OCI-LY3 (cell line): ENCODE data around the gene ARHGEF4.

Experiments used
- H2AFZ ChIP-seq: fragments of 200-600, 300-600 bp; shearing (Covaris generic); 2 replicates; pipeline ENCODE4 v1.6.0; 2014; ENCODE audit warnings: antibody characterized with exemption, low read depth, low read length
- H3K27ac ChIP-seq: fragments of 200-600, 300-600 bp; sonication (generic); 2 replicates; pipeline ENCODE4 v1.5.1; 2014; ENCODE audit warnings: mild to moderate bottlenecking, low read length, moderate library complexity, mixed read lengths
- H3K27me3 ChIP-seq: fragments of 200-600, 300-600 bp; sonication (generic); 2 replicates; pipeline ENCODE4 v1.6.1; 2014; ENCODE audit warnings: low read depth, low read length, mixed read lengths
- H3K36me3 ChIP-seq: fragments of 200-600, 300-600 bp; sonication (generic); replicated peaks from 2 replicates; pipeline ENCODE3; 2014; ENCODE audit warnings: low read depth, low read length, mixed read lengths
- H3K4me1 ChIP-seq: fragments of 300-600, 200-600 bp; sonication (generic); 2 replicates; pipeline ENCODE4 v1.6.1; 2014; ENCODE audit warnings: low read length, mixed read lengths
- H3K4me2 ChIP-seq: fragments of 200-600, 300-600 bp; sonication (generic); 2 replicates; pipeline ENCODE4 v1.6.1; 2014; ENCODE audit warnings: low read length, mixed read lengths
- H3K4me3 ChIP-seq: fragments of 300-600, 200-600 bp; sonication (generic); 2 replicates; pipeline ENCODE4 v1.5.1; 2014; ENCODE audit warnings: antibody characterized with exemption, mild to moderate bottlenecking, low read length, moderate library complexity
- H3K79me2 ChIP-seq: fragments of 300-600, 200-600 bp; shearing (Covaris generic); 2 replicates; pipeline ENCODE4 v1.6.1; 2014; ENCODE audit warnings: mild to moderate bottlenecking, low read length, mixed read lengths
- H3K9ac ChIP-seq: fragments of 300-600, 200-600 bp; shearing (Covaris generic); 2 replicates; pipeline ENCODE4 v1.6.0; 2014; ENCODE audit warnings: mild to moderate bottlenecking, low read length, moderate library complexity
- H3K9me3 ChIP-seq: fragments of 200-600, 300-600 bp; shearing (Covaris generic); 2 replicates; pipeline ENCODE4 v1.6.1; 2014; ENCODE audit warnings: low read length, mixed read lengths; ENCODE audit not compliant: insufficient read depth
- H4K20me1 ChIP-seq: fragments of 200-600, 300-600 bp; sonication (generic); 2 replicates; pipeline ENCODE4 v1.6.1; 2016; ENCODE audit warnings: low read length, mixed read lengths; ENCODE audit not compliant: insufficient read depth
- EZH2phosphoT487 ChIP-seq: fragments of 200-600 bp; shearing (Covaris generic); IDR thresholded peaks from 2 replicates; pipeline ENCODE4 v1.6.1; 2018; ENCODE audit warnings: antibody characterized with exemption, mixed run types, low read depth
- TF ChIP-seq, protein P1 (sequence below): fragments of 200-600, 300-600 bp; sonication (generic); IDR thresholded peaks from 2 replicates; pipeline ENCODE4 v1.5.1; 2014; ENCODE audit warnings: antibody characterized with exemption, low read length, low read depth

ARHGEF4 gene

DNA sequence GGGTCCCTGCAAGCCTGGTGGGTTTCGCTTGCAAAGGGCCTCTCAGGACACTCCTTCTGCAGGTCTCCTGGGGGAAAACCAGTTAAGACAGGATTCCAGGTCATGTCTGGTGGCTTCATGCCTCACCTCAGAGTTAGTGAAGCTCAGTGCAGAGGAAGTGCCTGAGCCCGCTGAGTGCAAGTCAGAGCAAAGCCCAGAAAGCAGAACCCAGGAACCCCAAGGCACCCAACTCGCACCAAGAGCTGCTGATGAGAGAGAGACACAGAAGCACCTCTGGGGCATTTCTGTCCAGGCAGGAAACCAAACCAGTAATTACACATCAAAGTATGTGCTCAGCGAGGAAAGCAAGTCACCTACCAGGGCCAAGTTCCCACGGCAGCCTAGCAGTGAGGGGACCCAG, 78.4 kb downstream of the ARHGEF4 start:
- no peak overlapping the region for H2AFZ ChIP-seq
- no peaks in the 10 kb centered on the region for H3K4me1 ChIP-seq
- no peak overlapping the region for H3K9ac ChIP-seq
- no peak overlapping the region for H3K4me3 ChIP-seq
- no peaks in the 10 kb centered on the region for H3K36me3 ChIP-seq
- H3K27ac ChIP-seq: no peak overlapping the region
- no peaks in the 10 kb centered on the region for H4K20me1 ChIP-seq
- H3K9me3 ChIP-seq: no peaks in the 10 kb centered on the region
- no peak overlapping the region for H3K4me2 ChIP-seq
- TF ChIP-seq, protein P1, sequence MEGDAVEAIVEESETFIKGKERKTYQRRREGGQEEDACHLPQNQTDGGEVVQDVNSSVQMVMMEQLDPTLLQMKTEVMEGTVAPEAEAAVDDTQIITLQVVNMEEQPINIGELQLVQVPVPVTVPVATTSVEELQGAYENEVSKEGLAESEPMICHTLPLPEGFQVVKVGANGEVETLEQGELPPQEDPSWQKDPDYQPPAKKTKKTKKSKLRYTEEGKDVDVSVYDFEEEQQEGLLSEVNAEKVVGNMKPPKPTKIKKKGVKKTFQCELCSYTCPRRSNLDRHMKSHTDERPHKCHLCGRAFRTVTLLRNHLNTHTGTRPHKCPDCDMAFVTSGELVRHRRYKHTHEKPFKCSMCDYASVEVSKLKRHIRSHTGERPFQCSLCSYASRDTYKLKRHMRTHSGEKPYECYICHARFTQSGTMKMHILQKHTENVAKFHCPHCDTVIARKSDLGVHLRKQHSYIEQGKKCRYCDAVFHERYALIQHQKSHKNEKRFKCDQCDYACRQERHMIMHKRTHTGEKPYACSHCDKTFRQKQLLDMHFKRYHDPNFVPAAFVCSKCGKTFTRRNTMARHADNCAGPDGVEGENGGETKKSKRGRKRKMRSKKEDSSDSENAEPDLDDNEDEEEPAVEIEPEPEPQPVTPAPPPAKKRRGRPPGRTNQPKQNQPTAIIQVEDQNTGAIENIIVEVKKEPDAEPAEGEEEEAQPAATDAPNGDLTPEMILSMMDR: no peak
- TF ChIP-seq EZH2phosphoT487: no peak
- H3K27me3 ChIP-seq: no peaks in the 10 kb centered on the region
- no peaks in the 10 kb centered on the region for H3K79me2 ChIP-seq

DNA sequence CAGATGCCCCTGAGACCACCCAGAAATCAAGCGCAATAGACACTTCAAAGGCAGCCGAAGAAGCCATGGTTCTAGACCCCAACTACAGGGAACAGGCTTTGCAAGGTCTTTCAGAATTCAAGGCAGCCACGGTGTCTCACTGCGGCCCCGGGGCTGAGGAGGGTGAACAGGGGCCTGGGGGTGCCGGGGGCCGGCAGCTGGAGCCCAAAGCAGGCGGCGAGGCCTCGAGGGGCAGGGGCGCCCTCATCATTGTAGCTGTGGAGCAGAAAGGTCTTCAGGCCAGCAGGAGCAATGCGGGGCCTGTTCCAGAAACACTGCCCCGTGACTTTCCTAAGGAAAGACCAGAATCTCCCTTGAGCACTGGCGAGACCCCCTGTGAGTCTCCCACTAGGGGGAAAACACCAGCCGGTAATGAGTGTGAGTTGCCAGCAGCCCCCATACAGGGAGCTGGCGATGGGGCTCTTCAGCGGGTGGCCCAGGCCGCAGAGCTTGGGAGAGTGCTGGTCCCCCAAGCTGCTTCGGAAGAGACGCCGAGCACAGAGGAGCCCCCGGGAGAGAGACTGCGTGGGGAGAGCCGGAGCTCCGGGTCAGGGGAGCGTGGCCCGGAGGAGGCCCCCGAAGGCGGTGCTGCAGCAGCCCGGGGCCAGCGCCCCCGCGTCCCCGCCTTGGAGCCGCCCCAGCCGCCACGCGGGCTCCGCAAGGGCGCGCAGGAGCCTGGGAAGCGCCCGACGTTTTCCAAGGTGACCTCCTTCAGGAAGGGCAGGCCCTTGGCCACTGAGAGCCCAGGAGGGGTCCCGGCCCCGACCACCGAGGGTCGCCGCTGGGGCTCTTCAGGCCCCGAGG, 79.1 kb downstream of the ARHGEF4 start:
- Histone ChIP-seq H3K4me2 (no peak overlapping the region), H3K4me1 (no peaks in the 10 kb centered on the region), H3K36me3 (no peaks in the 10 kb centered on the region), H3K9me3 (no peaks in the 10 kb centered on the region), H3K27me3 (no peaks in the 10 kb centered on the region), H3K27ac (no peak overlapping the region), H3K4me3 (no peak overlapping the region), H3K9ac (no peak overlapping the region), H3K79me2 (no peaks in the 10 kb centered on the region), H4K20me1 (no peaks in the 10 kb centered on the region), H2AFZ (no peak overlapping the region)
- no peak for TF ChIP-seq EZH2phosphoT487
- TF ChIP-seq, protein P1: no peak

DNA sequence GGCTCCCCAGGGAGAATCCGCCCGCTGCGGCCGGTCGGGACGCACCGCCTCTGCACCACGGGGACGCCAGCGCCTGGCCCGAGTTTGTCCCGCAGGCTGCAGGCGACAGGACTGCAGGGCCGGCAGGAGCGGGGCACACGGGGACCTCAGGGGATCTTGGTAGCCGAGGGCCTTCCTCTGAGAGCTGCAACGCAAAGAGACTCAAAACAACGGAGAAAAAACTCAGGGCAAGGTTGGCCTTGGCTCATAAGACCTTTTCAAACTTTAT, 79.7 kb downstream of the ARHGEF4 start:
- H3K36me3 ChIP-seq: no peaks in the 10 kb centered on the region
- no peaks in the 10 kb centered on the region for H3K4me1 ChIP-seq
- H4K20me1 ChIP-seq: no peaks in the 10 kb centered on the region
- no peaks in the 10 kb centered on the region for H3K79me2 ChIP-seq
- H3K27ac ChIP-seq: no peak overlapping the region
- no peak overlapping the region for H3K4me3 ChIP-seq
- no peak overlapping the region for H3K9ac ChIP-seq
- TF ChIP-seq EZH2phosphoT487: no peak
- TF ChIP-seq, protein P1: no peak
- no peak overlapping the region for H3K4me2 ChIP-seq
- H3K9me3 ChIP-seq: no peaks in the 10 kb centered on the region
- no peaks in the 10 kb centered on the region for H3K27me3 ChIP-seq
- H2AFZ ChIP-seq: no peak overlapping the region

DNA sequence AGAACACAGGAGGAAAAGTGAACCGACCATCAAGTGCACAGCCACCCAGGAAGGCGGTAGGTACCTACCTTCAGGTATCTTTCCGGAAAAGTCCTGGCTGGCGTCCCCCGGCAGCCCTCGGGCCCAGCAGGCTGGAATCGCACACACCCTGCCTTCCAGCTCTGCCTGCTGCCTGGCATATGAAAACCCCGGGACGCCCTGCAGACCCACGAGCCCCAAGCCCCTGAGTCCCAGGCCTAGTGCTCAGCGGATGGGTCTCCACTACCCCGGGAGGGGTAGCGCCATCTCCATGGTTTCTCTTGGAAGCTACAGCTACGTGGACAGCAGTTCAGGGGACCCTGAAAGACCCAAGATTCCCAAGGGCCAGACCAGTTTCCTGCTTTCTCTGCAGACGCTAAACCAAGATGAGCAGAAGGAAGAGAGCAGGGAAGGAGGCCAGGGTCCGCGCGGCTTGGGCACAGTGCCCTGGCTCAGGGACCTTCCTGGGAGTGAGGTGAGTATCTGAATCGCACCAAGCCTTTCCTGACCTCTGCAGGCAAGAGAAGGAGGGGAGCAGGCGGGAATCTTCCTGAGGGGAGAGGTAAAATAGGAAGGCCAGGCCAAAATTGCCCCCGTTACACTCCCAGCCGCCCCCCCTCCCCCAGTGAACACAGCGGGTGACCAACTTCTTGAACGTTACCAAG, 80.4 kb downstream of the ARHGEF4 start:
- Histone ChIP-seq H3K79me2 (no peaks in the 10 kb centered on the region), H4K20me1 (no peaks in the 10 kb centered on the region), H3K4me1 (no peaks in the 10 kb centered on the region), H2AFZ (no peak overlapping the region), H3K4me3 (no peak overlapping the region), H3K27me3 (no peaks in the 10 kb centered on the region), H3K9me3 (no peaks in the 10 kb centered on the region), H3K4me2 (no peak overlapping the region), H3K27ac (no peak overlapping the region), H3K36me3 (no peaks in the 10 kb centered on the region), H3K9ac (no peak overlapping the region)
- TF ChIP-seq EZH2phosphoT487: no peak
- TF ChIP-seq, protein P1: no peak
